GM19238 (cell line): Measurements from ENCODE around the gene CRABP2.
A peak's percentile ranks its signal among the peaks of the same experiment; 100 is the strongest.

Experiments used
- DNase-seq: peaks from one replicate; pipeline ENCODE4 v3.0.0; 2011; ENCODE audit warnings: low spot score; ENCODE audit not compliant: insufficient read length

The CRABP2 gene

DNA sequence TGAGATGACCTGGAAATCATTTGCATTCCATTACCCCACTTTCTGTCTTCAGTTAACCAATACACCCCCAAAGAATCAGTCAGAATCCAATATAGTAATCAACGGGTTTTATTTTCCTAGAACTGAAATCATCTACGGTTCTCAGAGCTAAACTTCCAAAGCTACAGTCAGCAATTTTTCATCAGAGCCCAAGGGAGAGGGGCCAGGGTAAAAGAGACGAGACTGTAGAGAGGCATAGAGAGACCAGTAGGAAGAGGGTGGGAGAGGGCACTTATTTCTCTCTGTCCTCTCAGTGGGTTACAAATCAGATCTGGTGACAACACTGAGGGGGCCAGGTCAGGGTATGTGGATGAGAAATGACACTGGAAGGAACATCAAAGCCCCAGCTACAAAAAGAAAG lies 36.6 kb upstream of the CRABP2 start:
- no peak for DNase-seq

- DNase-seq = no peak
Measured at GRCh38 chr1:156741481-156741983, 36.1 kb upstream of the CRABP2 start.

DNA sequence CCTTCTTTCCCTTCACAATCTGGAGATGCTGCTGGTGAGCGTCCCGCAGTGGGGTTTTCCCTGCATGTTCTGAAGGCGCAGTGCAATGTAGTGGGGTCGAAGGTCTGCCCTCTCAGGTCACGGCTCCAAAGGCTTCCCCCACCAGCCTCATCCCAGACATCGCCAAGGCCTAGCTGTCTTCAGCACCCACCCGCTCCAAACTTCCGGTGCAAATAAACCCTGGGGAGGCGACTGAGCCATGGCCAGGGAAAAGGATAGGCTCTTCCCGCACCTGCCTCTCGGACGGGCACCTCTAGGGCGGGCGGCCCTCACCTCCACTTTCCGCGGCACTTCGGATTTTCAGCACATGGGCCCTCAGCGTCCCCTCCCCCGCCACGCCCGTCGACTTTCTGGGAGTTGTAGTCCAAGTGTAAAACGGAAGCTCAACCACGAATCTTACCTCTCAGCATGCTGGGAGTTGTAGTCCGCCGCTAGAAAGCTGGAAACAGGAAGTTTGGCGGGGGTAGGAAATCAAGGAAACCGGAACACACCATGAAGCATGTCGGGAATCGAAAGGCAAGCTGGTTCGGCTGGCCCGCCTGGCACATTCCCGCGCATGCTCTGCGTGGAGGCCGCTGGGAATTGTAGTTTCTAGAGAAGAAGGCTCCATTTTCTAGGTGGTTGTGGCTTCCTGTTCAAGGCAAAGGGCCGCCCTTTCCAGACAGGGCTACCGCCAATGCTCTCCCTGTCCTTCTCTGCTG lies 35.5 kb upstream of the CRABP2 start, which contains the start of gene MRPL24:
Gene MRPL24, minus strand, starts transcription at position 348 of the 740 bp plus-strand sequence. CDS start 2,384 bp downstream, outside the sequence.
- peak; percentile 95 for DNase-seq

- no peak for DNase-seq
Measured at GRCh38 chr1:156740237-156740740, 34.9 kb upstream of the CRABP2 start.

DNA sequence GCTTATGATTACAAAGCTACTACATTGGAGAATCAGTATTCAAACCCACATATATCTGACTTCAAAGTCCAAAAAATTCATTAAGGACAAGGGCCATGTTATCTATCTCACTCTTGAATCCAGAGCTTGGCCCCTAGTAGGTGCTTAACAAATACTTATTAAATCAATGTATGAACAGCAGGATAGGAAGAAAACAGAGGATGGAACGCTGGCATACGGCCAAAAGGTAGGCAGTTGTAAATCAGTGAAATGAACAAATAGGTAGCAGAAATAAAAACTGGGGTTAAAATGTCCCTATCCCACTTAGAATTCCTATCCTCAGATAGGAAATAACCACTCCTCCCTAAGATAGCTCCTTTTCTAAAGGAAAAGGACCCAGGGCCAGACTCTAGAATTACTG lies 33.5 kb upstream of the CRABP2 start:
- DNase-seq = no peak

- no peak for DNase-seq
Measured at GRCh38 chr1:156738407-156738806, 33.0 kb upstream of the CRABP2 start.

GRCh38 chr1:156733989-156734584 lies 28.7 kb upstream of the CRABP2 start:
- DNase-seq = no peak

- DNase-seq = peak; percentile 92
Measured at GRCh38 chr1:156728599-156729462, 23.4 kb upstream of the CRABP2 start, which contains the start of gene ISG20L2. ISG20L2 (minus strand) TSS chr1:156728766; CDS start chr1:156727652, 1,114 bp downstream.

- DNase-seq = peak; percentile 81
Measured at GRCh38 chr1:156727926-156728598, 22.7 kb upstream of the CRABP2 start, which contains the start of gene METTL25B. METTL25B (plus strand) TSS chr1:156728469; CDS start chr1:156729105, 636 bp downstream.

- no peak for DNase-seq
Measured at GRCh38 chr1:156727492-156727891, 22.1 kb upstream of the CRABP2 start.

- no peak for DNase-seq
Measured at GRCh38 chr1:156726549-156727226, 21.3 kb upstream of the CRABP2 start.

DNA sequence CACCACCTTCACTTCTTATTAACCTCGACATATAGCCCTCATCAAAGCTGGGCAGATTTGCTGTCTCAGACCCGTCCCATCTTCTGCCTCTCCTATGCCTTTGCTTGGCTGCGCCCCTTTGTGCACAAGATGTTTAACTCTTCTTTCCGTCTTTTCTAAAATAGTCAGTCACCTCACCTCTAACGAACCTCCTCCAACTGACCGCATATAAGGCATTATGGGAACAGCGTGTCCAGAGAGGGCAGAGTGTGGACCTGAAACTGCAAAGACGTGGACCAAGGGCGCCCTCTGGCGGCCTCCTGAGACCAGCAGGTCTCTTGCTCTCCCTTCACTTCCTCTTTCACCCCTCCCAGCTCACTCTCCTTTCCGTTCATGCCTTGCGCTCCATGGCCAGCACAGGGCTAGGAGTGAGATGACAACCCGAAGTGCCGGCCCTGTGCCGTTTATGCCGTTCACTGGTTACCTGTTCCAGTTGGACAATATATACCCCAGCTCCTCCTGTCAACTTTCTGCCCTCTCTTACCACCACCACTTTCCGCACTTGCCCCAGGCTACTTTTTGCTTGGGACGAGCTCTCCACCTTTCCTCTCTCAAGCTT lies 20.4 kb upstream of the CRABP2 start:
- DNase-seq = peak; percentile 76

- DNase-seq = no peak
Measured at GRCh38 chr1:156721535-156721934, 16.2 kb upstream of the CRABP2 start.

GRCh38 chr1:156721131-156721530 lies 15.7 kb upstream of the CRABP2 start:
- no peak for DNase-seq

GRCh38 chr1:156717351-156717750 lies 12.0 kb upstream of the CRABP2 start:
- no peak for DNase-seq

DNA sequence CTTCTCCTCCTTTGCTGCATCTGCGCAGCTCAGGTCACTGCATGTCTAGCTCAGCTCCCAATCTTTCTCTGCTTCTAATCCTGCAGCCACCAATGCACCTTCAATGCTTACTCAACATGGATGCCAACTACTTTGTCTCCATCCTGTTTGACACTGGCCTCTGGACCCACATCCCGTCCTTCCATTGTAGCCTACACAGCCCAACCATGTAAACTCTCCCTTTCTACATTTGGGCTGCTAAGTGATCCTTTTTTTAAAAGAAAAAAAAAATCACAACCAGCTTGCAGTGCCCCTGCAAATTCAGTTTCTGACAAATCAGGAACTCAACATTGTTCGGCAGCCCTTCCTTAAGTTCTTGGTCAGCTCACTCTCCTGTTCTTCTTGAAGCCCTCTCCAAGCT lies 9.4 kb upstream of the CRABP2 start:
- no peak for DNase-seq

GRCh38 chr1:156712626-156713025 lies 7.2 kb upstream of the CRABP2 start:
- no peak for DNase-seq

GRCh38 chr1:156711011-156711817 lies 5.8 kb upstream of the CRABP2 start:
- DNase-seq = no peak
